ENCODE results near the gene STARD13. TPM values are rescaled to one million over a fixed set of nuclear protein-coding genes. Genes with fewer than 3 reads are reported as not detected.

The STARD13 gene
- total RNA-seq, 1 experiment from 2014 or later = 2.1 TPM

- WGBS (ENCODE audit: extremely low coverage, insufficient read length, low lambda C conversion rate) = no CpG with 5 or more reads among the region's 3 CpGs
- Mint-ChIP-seq H3K4me3 (no peak overlapping the region), H3K27ac (no peak overlapping the region), H3K27me3 (ENCODE audit: low read depth) (no peaks in the 10 kb centered on the region), H3K36me3 (ENCODE audit: insufficient read depth in 1 of 3, low read depth in 3 of 3) (no peaks in the 10 kb centered on the region; a peak in 1 of 7 replicates), H3K9me3 (no peaks in the 10 kb centered on the region), H3K4me1 (peaks cover 10 to 13% of the 10 kb centered on the region in 2 experiments)
- H3K4me2 ChIP-seq (ENCODE audit: insufficient read depth, insufficient read length, low read length) = no peak overlapping the region
- no peaks in the 10 kb centered on the region for H3K9me3 ChIP-seq (ENCODE audit: control insufficient read depth, low read depth, low read length)
- no peak overlapping the region for H3K56ac ChIP-seq (ENCODE audit: insufficient read length, low read depth, low read length)
- H2BK120ac ChIP-seq (ENCODE audit: low read depth, low read length, poor library complexity, severe bottlenecking) = no peak overlapping the region
- H2AFZ ChIP-seq (ENCODE audit: low read length) = no peak overlapping the region
- H3K23me2 ChIP-seq (ENCODE audit: insufficient read length, low read depth, low read length, poor library complexity, severe bottlenecking) = peaks cover under 1% of the 10 kb centered on the region
- TF ChIP-seq CTCF (conservative IDR thresholded peaks at IDR 0.05) = no peak
- H3K23ac ChIP-seq (ENCODE audit: insufficient read length, low read depth, low read length) = no peak overlapping the region
- H4K8ac ChIP-seq (replicated peaks; ENCODE audit: insufficient read length, low read depth, low read length) = no peak overlapping the region
- no peak overlapping the region for H3K18ac ChIP-seq (ENCODE audit: insufficient read length, low read depth, low read length)
- no peak for DNase-seq
- H2BK15ac ChIP-seq (ENCODE audit: low read depth, low read length) = no peak overlapping the region
- no peak overlapping the region for H2BK5ac ChIP-seq (ENCODE audit: insufficient read length, low read length)
- H4K91ac ChIP-seq (ENCODE audit: insufficient read length, low read depth, low read length) = no peak overlapping the region
- no peak overlapping the region for H3T11ph ChIP-seq (ENCODE audit: low read length)
- no peak overlapping the region for H2BK20ac ChIP-seq (ENCODE audit: low read depth, low read length, poor library complexity, severe bottlenecking)
- no peak overlapping the region for H3K27ac ChIP-seq (ENCODE audit: insufficient read length, low read depth, low read length)
- H3K4me1 ChIP-seq (ENCODE audit: insufficient read depth, low read length) = no peaks in the 10 kb centered on the region
- H2BK12ac ChIP-seq (ENCODE audit: insufficient read length, low read depth, low read length) = no peak overlapping the region
- H3K9ac ChIP-seq (ENCODE audit: extremely low read depth, insufficient read length, low read length) = no peak overlapping the region
- no peak overlapping the region for H3K4ac ChIP-seq (ENCODE audit: low read depth, low read length)
- H2AK5ac ChIP-seq (ENCODE audit: insufficient read length, low read length) = no peak overlapping the region
- H3K27me3 ChIP-seq (ENCODE audit: insufficient read depth, low read length) = no peaks in the 10 kb centered on the region
- H3K79me1 ChIP-seq (ENCODE audit: insufficient read depth, low read depth, low read length, poor library complexity, severe bottlenecking) = no peaks in the 10 kb centered on the region
- no peaks in the 10 kb centered on the region for H4K20me1 ChIP-seq (ENCODE audit: control insufficient read depth, insufficient read depth, insufficient read length)
- no peak overlapping the region for H3K14ac ChIP-seq (ENCODE audit: insufficient read depth, low read length)
- H3K79me2 ChIP-seq (ENCODE audit: insufficient read depth, low read length) = no peaks in the 10 kb centered on the region
- no peak overlapping the region for H4K5ac ChIP-seq (ENCODE audit: insufficient read length, low read depth, low read length)
Measured at GRCh38 chr13:33290421-33290965, 4.9 kb upstream of the STARD13 start.

Measured in H9 (cell line).